HEK293 (cell line): ENCODE results near the gene ALPK3.

Experiments used
- GLI4 ChIP-seq: fragments of 450-650 bp; formaldehyde crosslinking; IDR thresholded peaks from 2 replicates; pipeline ENCODE4 v1.5.1; 2016; ENCODE audit warnings: missing biosample characterization, missing genetic modification characterization
- TRIM28 ChIP-seq: IDR thresholded peaks from 2 replicates; pipeline ENCODE4 v1.6.1; 2011; ENCODE audit warnings: low read length, control low read depth, borderline replicate concordance
- ZBTB6 ChIP-seq: fragments of 450-650 bp; formaldehyde crosslinking; IDR thresholded peaks from 2 replicates; pipeline ENCODE4 v1.5.1; 2017; ENCODE audit warnings: missing biosample characterization, missing genetic modification characterization
- ZNF311 ChIP-seq: fragments of 450-650 bp; formaldehyde crosslinking; IDR thresholded peaks from 2 replicates; pipeline ENCODE4 v1.5.1; 2017; ENCODE audit warnings: missing biosample characterization, missing genetic modification characterization, borderline replicate concordance
- ZNF488 ChIP-seq: fragments of 450-650 bp; formaldehyde crosslinking; IDR thresholded peaks from 2 replicates; pipeline ENCODE4 v1.5.1; 2016; ENCODE audit warnings: missing biosample characterization, missing genetic modification characterization
- ZNF513 ChIP-seq: fragments of 450-650 bp; IDR thresholded peaks from 2 replicates; pipeline ENCODE4 v1.5.1; 2018; ENCODE audit warnings: missing biosample characterization, missing genetic modification characterization
- ZNF654 ChIP-seq: fragments of 450-650 bp; formaldehyde crosslinking; IDR thresholded peaks from 2 replicates; pipeline ENCODE4 v1.5.1; 2016; ENCODE audit warnings: low read depth, missing biosample characterization, missing genetic modification characterization
- TF ChIP-seq, protein P1 (sequence below): fragments of 450-650 bp; formaldehyde crosslinking; IDR thresholded peaks from 2 replicates; pipeline ENCODE4 v1.5.1; 2016; ENCODE audit warnings: missing biosample characterization, missing genetic modification characterization
- TF ChIP-seq, protein P2 (sequence below): fragments of 450-650 bp; formaldehyde crosslinking; IDR thresholded peaks from 2 replicates; pipeline ENCODE4 v1.5.1; 2016; ENCODE audit warnings: missing biosample characterization, missing genetic modification characterization

GRCh38 chr15:84903751-84904150 lies 86.6 kb downstream of the ALPK3 start:
- no peak for TF ChIP-seq ZNF311 (tag by site-specific recombination)
- no peak for TF ChIP-seq ZNF654 (tag by site-specific recombination)
- TF ChIP-seq, protein P1, sequence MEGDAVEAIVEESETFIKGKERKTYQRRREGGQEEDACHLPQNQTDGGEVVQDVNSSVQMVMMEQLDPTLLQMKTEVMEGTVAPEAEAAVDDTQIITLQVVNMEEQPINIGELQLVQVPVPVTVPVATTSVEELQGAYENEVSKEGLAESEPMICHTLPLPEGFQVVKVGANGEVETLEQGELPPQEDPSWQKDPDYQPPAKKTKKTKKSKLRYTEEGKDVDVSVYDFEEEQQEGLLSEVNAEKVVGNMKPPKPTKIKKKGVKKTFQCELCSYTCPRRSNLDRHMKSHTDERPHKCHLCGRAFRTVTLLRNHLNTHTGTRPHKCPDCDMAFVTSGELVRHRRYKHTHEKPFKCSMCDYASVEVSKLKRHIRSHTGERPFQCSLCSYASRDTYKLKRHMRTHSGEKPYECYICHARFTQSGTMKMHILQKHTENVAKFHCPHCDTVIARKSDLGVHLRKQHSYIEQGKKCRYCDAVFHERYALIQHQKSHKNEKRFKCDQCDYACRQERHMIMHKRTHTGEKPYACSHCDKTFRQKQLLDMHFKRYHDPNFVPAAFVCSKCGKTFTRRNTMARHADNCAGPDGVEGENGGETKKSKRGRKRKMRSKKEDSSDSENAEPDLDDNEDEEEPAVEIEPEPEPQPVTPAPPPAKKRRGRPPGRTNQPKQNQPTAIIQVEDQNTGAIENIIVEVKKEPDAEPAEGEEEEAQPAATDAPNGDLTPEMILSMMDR, result no peak
- TF ChIP-seq GLI4 (tag by site-specific recombination), result no peak
- TF ChIP-seq ZBTB6 (tag by site-specific recombination), result no peak
- no peak for TF ChIP-seq TRIM28
- no peak for TF ChIP-seq ZNF513 (tag by site-specific recombination)
- no peak for TF ChIP-seq ZNF488
- TF ChIP-seq, protein P2, sequence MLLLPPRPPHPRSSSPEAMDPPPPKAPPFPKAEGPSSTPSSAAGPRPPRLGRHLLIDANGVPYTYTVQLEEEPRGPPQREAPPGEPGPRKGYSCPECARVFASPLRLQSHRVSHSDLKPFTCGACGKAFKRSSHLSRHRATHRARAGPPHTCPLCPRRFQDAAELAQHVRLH (tag by site-specific recombination), result no peak
